NCI-H345 treated with DMSO at 0.1 percent for 48 hours (cell line): ENCODE data around the gene HSPA1L.

Experiments
- DNase-seq: peaks from one replicate; lab custom pipeline; 2025; ENCODE audit not compliant: unreplicated experiment; lab: John Stamatoyannopoulos, UW

HSPA1L gene

GRCh38 chr6:31767096-31767645, 47.9 kb downstream of the HSPA1L start:
- no peak for DNase-seq

- DNase-seq: no peak
Measured at GRCh38 chr6:31765910-31766794, 48.9 kb downstream of the HSPA1L start.

DNA sequence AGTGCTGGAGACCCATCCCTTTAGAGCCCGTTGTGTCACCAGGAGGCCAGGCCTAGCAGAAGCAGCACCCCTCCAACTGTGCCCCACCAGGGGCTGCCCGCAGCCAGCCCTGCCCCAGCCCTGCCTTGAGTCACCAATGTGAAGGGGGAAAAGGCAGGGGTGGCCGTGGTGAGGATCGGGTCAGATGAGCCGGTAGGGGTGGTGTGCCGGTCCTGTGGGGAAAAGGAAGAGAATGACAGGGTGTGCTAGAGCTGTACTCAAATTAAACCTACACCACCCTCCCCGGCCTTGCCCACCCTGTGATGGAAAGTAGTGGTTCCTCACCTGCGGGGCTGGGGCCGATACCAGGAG, 49.5 kb downstream of the HSPA1L start:
- DNase-seq: no peak

DNA sequence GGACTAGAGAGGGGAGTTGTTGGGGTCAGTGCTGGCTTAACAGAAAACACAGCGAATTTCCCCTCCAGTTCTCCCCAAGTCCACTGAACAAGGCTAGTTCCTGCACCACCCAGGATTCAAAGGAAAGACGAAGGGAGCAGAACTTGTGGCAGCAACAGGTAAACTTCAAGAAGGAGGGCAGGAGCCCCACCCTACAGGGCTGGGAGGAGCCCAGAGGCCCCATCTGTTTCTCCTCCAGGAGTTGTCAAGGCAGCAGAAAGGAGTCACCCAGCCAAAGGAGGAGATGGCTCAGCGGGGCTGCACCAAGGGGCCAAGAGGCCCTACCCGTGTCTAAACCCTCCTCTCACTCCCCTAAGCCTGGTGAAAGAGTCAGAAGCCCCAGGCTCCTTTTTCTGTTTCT, 50.9 kb downstream of the HSPA1L start:
- DNase-seq: no peak

GRCh38 chr6:31763619-31763940, 51.5 kb downstream of the HSPA1L start:
- no peak for DNase-seq

DNA sequence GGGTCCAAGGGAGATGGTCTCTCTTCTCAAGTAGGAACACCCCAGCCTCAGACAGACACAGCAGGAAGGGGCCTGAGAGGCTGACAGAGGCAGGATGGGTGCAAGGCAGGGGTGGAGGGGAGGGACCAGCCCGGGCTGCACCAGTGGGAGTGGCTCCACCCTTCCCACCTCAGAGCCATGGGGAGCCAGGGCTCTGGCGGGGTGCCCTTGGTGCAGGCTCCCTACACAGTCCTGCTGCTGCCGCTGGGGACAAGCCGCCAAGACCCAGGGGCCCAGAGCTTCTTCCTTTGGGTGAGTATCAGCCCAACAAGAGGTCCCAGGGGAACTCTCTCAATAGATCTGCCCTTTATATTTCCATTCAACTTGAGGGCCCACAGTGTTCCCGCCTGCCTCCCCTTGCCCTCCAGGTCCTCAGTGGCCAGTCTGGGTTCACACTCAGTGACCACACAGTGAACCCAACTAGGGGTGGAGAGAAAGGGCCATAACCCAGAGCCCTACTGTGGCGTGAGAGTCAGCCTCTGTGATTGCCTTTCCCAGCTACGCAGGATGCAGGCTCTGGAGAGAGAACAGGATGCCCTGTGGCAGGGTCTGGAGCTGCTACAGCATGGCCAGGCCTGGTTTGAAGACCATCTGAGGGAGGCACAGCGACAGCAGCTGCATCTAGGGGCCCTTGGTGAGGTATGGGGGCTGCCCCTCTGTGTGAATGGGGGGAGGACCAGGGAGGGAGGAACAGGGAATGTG, 52.0 kb downstream of the HSPA1L start:
- no peak for DNase-seq

- no peak for DNase-seq
Measured at GRCh38 chr6:31762356-31762755, 52.7 kb downstream of the HSPA1L start, which contains the start of gene SAPCD1. Gene SAPCD1, plus strand, starts transcription at chr6:31762656. Its CDS starts 399 bp downstream, at chr6:31763055.

GRCh38 chr6:31761343-31761742, 53.7 kb downstream of the HSPA1L start:
- DNase-seq: no peak

DNA sequence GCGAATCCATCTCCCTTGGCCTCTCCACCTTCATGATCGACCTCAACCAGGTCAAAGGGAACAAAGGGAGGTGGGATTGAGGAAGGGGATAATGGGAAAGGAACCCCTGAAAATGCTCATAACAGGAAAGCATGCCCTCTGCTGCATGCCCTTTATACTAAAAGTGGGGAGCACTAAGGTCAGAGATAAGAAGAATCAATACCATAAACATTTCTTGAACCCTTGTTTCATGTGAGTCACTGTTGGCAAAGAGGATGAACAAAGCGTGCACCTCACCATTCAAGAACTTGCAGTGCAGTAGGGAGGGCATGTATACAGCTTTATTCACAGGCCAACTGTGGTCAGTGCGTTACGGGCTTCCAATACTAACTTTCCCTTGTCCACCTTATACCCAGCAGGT, 54.3 kb downstream of the HSPA1L start:
- no peak for DNase-seq
